ENCODE measurements around the gene IMMP2L.

Gene IMMP2L

DNA sequence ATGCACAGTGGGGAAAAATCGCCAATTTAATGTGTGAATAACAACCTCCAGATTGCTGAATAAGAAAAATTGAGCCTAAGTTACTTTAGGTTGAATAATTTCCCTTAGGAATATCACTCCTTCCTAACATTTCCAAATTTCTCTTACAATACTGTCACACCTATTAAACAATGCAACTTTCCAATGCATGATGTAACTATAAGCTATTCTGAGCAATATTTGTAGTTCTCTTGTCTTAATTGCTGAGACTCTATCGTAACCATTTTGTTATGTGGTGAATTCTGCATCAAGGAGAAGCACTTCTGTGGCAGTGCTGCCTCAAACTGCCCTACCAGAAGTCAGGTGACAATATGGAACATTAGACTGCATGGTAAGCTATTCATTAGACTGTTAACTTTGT is 858.1 kb downstream of the IMMP2L start:
- TF ChIP-seq, protein P1, sequence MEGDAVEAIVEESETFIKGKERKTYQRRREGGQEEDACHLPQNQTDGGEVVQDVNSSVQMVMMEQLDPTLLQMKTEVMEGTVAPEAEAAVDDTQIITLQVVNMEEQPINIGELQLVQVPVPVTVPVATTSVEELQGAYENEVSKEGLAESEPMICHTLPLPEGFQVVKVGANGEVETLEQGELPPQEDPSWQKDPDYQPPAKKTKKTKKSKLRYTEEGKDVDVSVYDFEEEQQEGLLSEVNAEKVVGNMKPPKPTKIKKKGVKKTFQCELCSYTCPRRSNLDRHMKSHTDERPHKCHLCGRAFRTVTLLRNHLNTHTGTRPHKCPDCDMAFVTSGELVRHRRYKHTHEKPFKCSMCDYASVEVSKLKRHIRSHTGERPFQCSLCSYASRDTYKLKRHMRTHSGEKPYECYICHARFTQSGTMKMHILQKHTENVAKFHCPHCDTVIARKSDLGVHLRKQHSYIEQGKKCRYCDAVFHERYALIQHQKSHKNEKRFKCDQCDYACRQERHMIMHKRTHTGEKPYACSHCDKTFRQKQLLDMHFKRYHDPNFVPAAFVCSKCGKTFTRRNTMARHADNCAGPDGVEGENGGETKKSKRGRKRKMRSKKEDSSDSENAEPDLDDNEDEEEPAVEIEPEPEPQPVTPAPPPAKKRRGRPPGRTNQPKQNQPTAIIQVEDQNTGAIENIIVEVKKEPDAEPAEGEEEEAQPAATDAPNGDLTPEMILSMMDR (IDR thresholded peaks at IDR 0.05): no peak

DNA sequence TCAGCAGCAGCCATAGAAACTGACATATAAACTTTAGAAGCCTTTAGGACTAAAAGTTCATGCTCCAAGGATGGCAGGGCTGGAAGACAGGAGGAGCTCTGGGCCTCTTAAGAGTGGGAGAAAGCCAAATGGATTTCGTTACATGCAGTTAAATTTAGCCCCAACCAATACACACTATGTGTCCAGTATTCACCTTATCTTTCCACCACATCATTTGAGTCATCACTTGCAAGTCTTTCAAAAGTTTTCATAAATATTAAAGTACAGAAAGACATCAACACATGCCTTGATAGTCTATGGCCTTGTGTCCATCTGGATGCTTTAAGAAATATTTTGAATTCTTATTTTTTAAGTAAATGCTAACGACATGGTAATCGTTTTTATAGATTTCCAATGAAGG is 863.7 kb downstream of the IMMP2L start:
- TF ChIP-seq, protein P1 (IDR thresholded peaks at IDR 0.05): no peak

DNA sequence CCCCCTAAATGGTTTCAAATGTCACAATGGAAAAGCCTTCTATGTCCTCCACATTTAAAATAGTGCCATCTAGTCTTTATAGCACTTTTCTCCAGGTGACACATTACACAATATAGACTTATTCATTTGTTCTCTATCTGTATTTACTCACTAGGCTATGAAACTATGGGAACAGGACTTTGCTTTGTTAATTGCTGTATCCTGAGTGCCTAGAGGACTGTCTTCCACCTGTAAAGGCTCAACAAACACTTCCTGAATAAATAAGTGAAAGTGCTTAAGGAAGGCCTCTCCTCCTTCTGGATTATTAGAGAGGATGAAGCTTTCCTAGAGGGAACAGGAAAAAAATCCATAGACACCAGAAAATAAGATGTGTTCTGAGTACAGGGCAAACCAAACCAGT is 868.9 kb downstream of the IMMP2L start:
- TF ChIP-seq, protein P1 (IDR thresholded peaks at IDR 0.05): no peak

DNA sequence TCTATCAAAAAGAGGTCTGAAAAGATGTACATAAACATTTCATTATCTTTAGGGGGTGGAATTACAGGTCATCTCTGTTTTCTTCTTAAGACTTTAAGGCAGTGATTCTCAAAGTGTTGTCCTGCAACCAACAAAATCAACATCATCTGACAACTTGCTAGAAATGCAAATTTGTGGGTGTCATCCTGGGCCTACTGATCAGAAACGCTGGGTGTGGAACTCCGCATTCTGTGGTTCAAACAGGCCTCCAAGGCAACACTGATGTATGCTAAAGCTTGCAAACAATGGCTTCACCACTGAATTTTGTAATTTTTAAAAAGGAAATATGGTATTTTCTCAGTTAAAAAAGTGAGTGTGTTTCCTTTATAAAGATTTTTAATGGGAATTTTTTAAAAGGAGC is 873.4 kb downstream of the IMMP2L start:
- TF ChIP-seq, protein P1 (IDR thresholded peaks at IDR 0.05): no peak

DNA sequence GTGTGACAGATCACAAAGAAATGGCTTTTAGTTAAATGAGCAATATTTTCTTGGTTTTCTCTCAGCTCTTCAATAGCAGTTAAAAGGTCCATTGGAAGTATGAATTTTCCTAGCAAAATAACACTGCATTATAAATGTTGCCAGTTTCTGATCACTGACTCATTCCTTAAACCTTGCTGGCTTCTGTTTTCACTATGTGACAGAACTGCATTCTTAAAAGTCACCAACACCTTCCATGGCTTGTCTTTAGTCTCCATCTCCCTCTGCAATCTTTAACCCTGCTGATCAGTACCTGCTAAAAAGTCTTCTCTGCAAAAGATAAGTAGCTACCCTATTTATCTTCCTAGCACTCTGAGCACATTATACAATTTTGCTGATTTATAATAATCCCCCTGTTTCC is 876.4 kb downstream of the IMMP2L start:
- TF ChIP-seq, protein P1 (IDR thresholded peaks at IDR 0.05): no peak

DNA sequence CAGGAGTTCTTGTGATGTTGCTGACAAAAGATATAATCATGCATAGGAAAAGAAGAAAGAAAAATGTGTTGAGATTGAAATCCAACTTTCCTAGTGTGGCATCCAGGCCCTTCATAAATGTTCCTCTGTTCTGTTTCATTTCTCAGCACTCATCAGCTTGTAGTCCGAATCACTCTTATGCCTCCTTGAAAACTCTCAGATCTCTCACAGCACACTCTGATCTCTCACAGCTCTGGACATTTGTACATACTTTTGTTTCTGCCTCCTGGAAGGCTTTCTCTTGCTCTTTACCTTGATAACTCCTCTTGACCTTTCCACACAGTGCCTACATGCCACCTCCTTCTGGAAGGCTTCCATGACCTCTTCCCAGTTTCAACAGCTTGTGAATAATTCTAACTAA is 880.4 kb downstream of the IMMP2L start:
- TF ChIP-seq, protein P1 (IDR thresholded peaks at IDR 0.05): no peak

DNA sequence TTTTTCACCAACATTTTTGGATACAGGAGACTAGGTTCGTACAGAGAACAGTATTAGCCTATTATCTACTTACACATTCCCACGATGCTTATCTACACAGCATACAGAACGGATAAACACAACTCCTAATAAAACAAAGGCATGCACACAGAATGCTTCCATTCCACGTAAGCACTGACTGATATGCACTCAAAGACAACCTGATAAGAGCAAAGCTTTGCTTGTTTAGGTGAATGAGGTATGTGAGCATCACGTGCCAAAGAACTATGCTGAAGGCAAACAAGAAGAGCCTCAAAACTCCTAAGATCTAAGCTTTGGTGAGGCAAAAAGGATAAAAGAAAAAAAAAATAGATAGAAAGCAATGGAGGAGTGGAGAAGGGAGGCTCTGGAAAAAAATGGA is 884.9 kb downstream of the IMMP2L start:
- TF ChIP-seq, protein P1 (IDR thresholded peaks at IDR 0.05): no peak

DNA sequence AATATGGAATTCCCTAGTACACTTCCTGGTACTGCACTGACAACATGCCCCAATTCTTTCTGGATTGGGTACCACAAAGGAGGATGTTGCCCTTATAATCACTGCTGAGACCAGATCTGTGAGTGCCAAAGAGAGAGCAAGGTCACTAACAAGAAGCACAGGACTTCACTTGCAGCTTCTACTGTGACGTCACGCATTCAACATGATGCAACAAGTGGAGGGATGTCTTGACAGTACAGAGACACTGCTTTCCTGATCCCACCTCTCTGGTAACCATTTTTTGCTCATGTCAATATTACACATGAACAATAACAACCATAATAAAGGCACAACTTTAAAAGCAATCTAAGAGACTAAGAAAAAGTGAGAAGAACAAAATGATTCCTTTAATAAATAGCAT is 885.5 kb downstream of the IMMP2L start:
- TF ChIP-seq, protein P1 (IDR thresholded peaks at IDR 0.05): no peak
